Neuron (in vitro differentiated cells): ENCODE results near the gene ARPC4.

Source experiments
- H2AFZ ChIP-seq: one replicate; pipeline ENCODE4 v1.6.1; 2013; ENCODE audit warnings: low read depth, mild to moderate bottlenecking, inconsistent platforms, low read length, moderate library complexity
- H3K27me3 ChIP-seq: one replicate; pipeline ENCODE4 v1.6.1; 2013; ENCODE audit warnings: low read length; ENCODE audit not compliant: insufficient read depth
- H3K36me3 ChIP-seq: one replicate; pipeline ENCODE4 v1.6.1; 2013; ENCODE audit warnings: low read length; ENCODE audit not compliant: insufficient read depth
- H3K4me1 ChIP-seq: one replicate; pipeline ENCODE4 v1.6.1; 2013; ENCODE audit warnings: low read length; ENCODE audit not compliant: insufficient read depth
- H3K4me3 ChIP-seq: 2 replicates; pipeline ENCODE4 v1.5.1; 2013; ENCODE audit warnings: mild to moderate bottlenecking, low read length, moderate library complexity
- H3K9me3 ChIP-seq: one replicate; pipeline ENCODE4 v1.6.1; 2013; ENCODE audit warnings: low read length

ARPC4 gene

GRCh38 chr3:9778143-9779074 lies 14.5 kb upstream of the ARPC4 start:
- Histone ChIP-seq H3K4me1 (no peaks in the 10 kb centered on the region), H2AFZ (no peak overlapping the region), H3K4me3 (no peak overlapping the region), H3K36me3 (peaks cover 31% of the 10 kb centered on the region), H3K27me3 (no peaks in the 10 kb centered on the region), H3K9me3 (no peaks in the 10 kb centered on the region)

- Histone ChIP-seq H3K4me3 (no peak overlapping the region), H3K9me3 (no peaks in the 10 kb centered on the region), H2AFZ (no peak overlapping the region), H3K27me3 (no peaks in the 10 kb centered on the region), H3K4me1 (no peaks in the 10 kb centered on the region), H3K36me3 (peaks cover 35% of the 10 kb centered on the region)
Observed at GRCh38 chr3:9779075-9779593, 13.7 kb upstream of the ARPC4 start.

- Histone ChIP-seq H3K27me3 (no peaks in the 10 kb centered on the region), H3K9me3 (no peaks in the 10 kb centered on the region), H2AFZ (no peak overlapping the region), H3K4me1 (no peaks in the 10 kb centered on the region), H3K4me3 (no peak overlapping the region), H3K36me3 (peaks cover 36% of the 10 kb centered on the region)
Observed at GRCh38 chr3:9779721-9780457, 13.0 kb upstream of the ARPC4 start.

GRCh38 chr3:9780458-9780812 lies 12.4 kb upstream of the ARPC4 start:
- no peaks in the 10 kb centered on the region for H3K4me1 ChIP-seq
- no peaks in the 10 kb centered on the region for H3K27me3 ChIP-seq
- peaks cover 41% of the 10 kb centered on the region for H3K36me3 ChIP-seq
- H2AFZ ChIP-seq, result no peak overlapping the region
- H3K9me3 ChIP-seq, result no peaks in the 10 kb centered on the region
- H3K4me3 ChIP-seq, result no peak overlapping the region

GRCh38 chr3:9780910-9781309 lies 12.0 kb upstream of the ARPC4 start:
- H3K4me3 ChIP-seq, result no peak overlapping the region
- peaks cover 44% of the 10 kb centered on the region for H3K36me3 ChIP-seq
- no peaks in the 10 kb centered on the region for H3K4me1 ChIP-seq
- no peaks in the 10 kb centered on the region for H3K27me3 ChIP-seq
- H2AFZ ChIP-seq, result no peak overlapping the region
- no peaks in the 10 kb centered on the region for H3K9me3 ChIP-seq

GRCh38 chr3:9781551-9781950 lies 11.3 kb upstream of the ARPC4 start:
- H3K4me1 ChIP-seq, result no peaks in the 10 kb centered on the region
- no peak overlapping the region for H3K4me3 ChIP-seq
- H3K36me3 ChIP-seq, result peaks cover 49% of the 10 kb centered on the region

GRCh38 chr3:9781978-9782603 lies 10.8 kb upstream of the ARPC4 start:
- no peaks in the 10 kb centered on the region for H3K9me3 ChIP-seq
- no peak overlapping the region for H2AFZ ChIP-seq
- peaks cover 55% of the 10 kb centered on the region for H3K36me3 ChIP-seq
- H3K4me3 ChIP-seq, result no peak overlapping the region
- H3K27me3 ChIP-seq, result no peaks in the 10 kb centered on the region
- no peaks in the 10 kb centered on the region for H3K4me1 ChIP-seq

More at GRCh38 chr3:9781551-9781950, 11.3 kb upstream of the ARPC4 start:
- Histone ChIP-seq H3K27me3 (no peaks in the 10 kb centered on the region), H2AFZ (no peak overlapping the region), H3K9me3 (no peaks in the 10 kb centered on the region)

- no peaks in the 10 kb centered on the region for H3K4me1 ChIP-seq
- no peak overlapping the region for H3K4me3 ChIP-seq
- H3K9me3 ChIP-seq, result no peaks in the 10 kb centered on the region
- H3K36me3 ChIP-seq, result peaks cover 61% of the 10 kb centered on the region
- no peaks in the 10 kb centered on the region for H3K27me3 ChIP-seq
- no peak overlapping the region for H2AFZ ChIP-seq
Observed at GRCh38 chr3:9782770-9783169, 10.1 kb upstream of the ARPC4 start.

GRCh38 chr3:9783954-9784353 lies 8.9 kb upstream of the ARPC4 start:
- Histone ChIP-seq H3K36me3 (peaks cover 63% of the 10 kb centered on the region), H3K27me3 (no peaks in the 10 kb centered on the region), H3K4me3 (no peak overlapping the region), H3K9me3 (no peaks in the 10 kb centered on the region), H2AFZ (no peak overlapping the region), H3K4me1 (no peaks in the 10 kb centered on the region)

- Histone ChIP-seq H2AFZ (no peak overlapping the region), H3K27me3 (no peaks in the 10 kb centered on the region), H3K9me3 (no peaks in the 10 kb centered on the region), H3K36me3 (peaks cover 71% of the 10 kb centered on the region), H3K4me1 (no peaks in the 10 kb centered on the region), H3K4me3 (no peak overlapping the region)
Observed at GRCh38 chr3:9784965-9785364, 7.9 kb upstream of the ARPC4 start.

- H3K9me3 ChIP-seq, result no peaks in the 10 kb centered on the region
- H3K36me3 ChIP-seq, result peaks cover 71% of the 10 kb centered on the region
- no peaks in the 10 kb centered on the region for H3K27me3 ChIP-seq
- no peak overlapping the region for H3K4me3 ChIP-seq
- H3K4me1 ChIP-seq, result no peaks in the 10 kb centered on the region
- no peak overlapping the region for H2AFZ ChIP-seq
Observed at GRCh38 chr3:9785602-9786001, 7.3 kb upstream of the ARPC4 start.

GRCh38 chr3:9786209-9786739 lies 6.6 kb upstream of the ARPC4 start:
- Histone ChIP-seq H3K4me1 (no peaks in the 10 kb centered on the region), H3K27me3 (no peaks in the 10 kb centered on the region), H3K9me3 (no peaks in the 10 kb centered on the region), H2AFZ (no peak overlapping the region), H3K36me3 (peaks cover 75% of the 10 kb centered on the region), H3K4me3 (no peak overlapping the region)
